Right cardiac atrium (tissue), 5 donors: ENCODE results near the gene CDK18. TPM values are rescaled to one million over a fixed set of nuclear protein-coding genes. Genes with fewer than 3 reads are reported as not detected.
A peak's percentile ranks its signal among the peaks of the same experiment; 100 is the strongest.
"Not testable (repeated sequence)": the region's sequence is repeated elsewhere in the genome, so short reads cannot be mapped to it uniquely, and the experiment has no call there.

Source experiments
- ATAC-seq, 2 donors: fragments of 200-7000 bp; cut with Tn5 transposase; one replicate each; pipeline versions ENCODE4 v1.8.0 to v1.9.1; 2020; ENCODE audit warnings: moderate library complexity in 2 of 2, mild to moderate bottlenecking in 1 of 2
- DNase-seq, 3 donors: peaks; one replicate each; pipeline ENCODE4 v3.0.0-alpha.2; 2020
- H3K27ac ChIP-seq: one replicate; pipeline ENCODE4 v1.5.1; 2013; ENCODE audit warnings: mild to moderate bottlenecking, low read length, control low read depth, moderate library complexity
- H3K27me3 ChIP-seq: one replicate; pipeline ENCODE4 v1.6.1; 2013; ENCODE audit not compliant: control insufficient read depth, insufficient read depth
- H3K4me1 ChIP-seq: one replicate; pipeline ENCODE4 v1.6.1; 2013; ENCODE audit warnings: low read length; ENCODE audit not compliant: control insufficient read depth, insufficient read depth
- H3K4me3 ChIP-seq: one replicate; pipeline ENCODE4 v1.5.1; 2013; ENCODE audit warnings: low read length, control low read depth
- H3K9me3 ChIP-seq: one replicate; pipeline ENCODE4 v1.6.1; 2013; ENCODE audit warnings: low read length; ENCODE audit not compliant: control insufficient read depth
- WGBS: extraction: QIAGEN DNeasy Blood & Tissue Kit; methylation state at CpG from one replicate; pipeline ENCODE4 v1.1.7; 2013; 5-methylcytosine and 5-hydroxymethylcytosine counted together
- intact Hi-C, 4 donors: fragments of 100-400 bp; cut with DNase I; formaldehyde crosslinking; loops; one replicate each; pipeline versions ENCODE4 v1.11.0 to v1.14.0; 2022 to 2023
- polyA plus RNA-seq: library from polyadenylated mRNA; stranded (reverse); fragments of 200-250 nt; gene quantifications from one replicate; pipeline ENCODE4 v1.2.3, GENCODE V29; 2013
- total RNA-seq, 4 donors: library from RNA; stranded (reverse); fragmentation: NEBNext Ultra II Directional; extraction: Animal tissue kit (Norgen Biotek cat#: 25700); gene quantifications; one replicate each; pipeline ENCODE4 v1.2.1, GENCODE V29; 2021
- donor health status: healthy with polysubstance abuse.
- donor health status: DM: no; HTN: yes; CAD: no.
- donor health status: DM: no; HTN: no; CAD: no.
- donor health status: DM: no; HTN: yes; CAD: no; lungs with severe emphysema.
- donor health status: DM: yes; HTN: yes; CAD: no.

The CDK18 gene
- total and polyA plus RNA-seq, 5 donors: 80.2 to 150 (median 142) TPM

DNA sequence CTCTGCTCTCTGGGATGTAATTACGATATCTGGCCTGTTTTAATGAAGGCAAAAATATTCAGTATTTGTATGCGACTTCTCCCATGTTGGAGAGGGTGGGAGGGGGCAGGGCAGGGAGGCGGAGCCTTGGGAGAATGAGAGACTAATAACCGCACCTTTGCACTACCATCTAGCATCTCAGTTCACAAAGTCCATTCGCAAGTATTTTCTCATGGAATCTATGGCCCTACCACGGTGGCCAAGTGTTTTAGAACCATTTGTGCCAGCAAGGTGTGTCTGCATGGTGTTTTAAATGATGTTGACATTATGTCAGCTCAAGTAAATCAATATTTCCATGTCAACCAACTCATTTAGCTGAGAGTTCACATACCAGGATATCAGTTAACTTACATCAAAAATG lies 34.3 kb upstream of the CDK18 start:
- H3K27ac ChIP-seq: no peak overlapping the region
- no peaks in the 10 kb centered on the region for H3K9me3 ChIP-seq
- H3K4me3 ChIP-seq: no peak overlapping the region
- ATAC-seq: no peak
- H3K27me3 ChIP-seq: no peaks in the 10 kb centered on the region
- WGBS: 83% methylated on average over 6 of the region's 6 CpGs
- H3K4me1 ChIP-seq: no peaks in the 10 kb centered on the region
- no peak for DNase-seq
- intact Hi-C loops: no loop called here

DNA sequence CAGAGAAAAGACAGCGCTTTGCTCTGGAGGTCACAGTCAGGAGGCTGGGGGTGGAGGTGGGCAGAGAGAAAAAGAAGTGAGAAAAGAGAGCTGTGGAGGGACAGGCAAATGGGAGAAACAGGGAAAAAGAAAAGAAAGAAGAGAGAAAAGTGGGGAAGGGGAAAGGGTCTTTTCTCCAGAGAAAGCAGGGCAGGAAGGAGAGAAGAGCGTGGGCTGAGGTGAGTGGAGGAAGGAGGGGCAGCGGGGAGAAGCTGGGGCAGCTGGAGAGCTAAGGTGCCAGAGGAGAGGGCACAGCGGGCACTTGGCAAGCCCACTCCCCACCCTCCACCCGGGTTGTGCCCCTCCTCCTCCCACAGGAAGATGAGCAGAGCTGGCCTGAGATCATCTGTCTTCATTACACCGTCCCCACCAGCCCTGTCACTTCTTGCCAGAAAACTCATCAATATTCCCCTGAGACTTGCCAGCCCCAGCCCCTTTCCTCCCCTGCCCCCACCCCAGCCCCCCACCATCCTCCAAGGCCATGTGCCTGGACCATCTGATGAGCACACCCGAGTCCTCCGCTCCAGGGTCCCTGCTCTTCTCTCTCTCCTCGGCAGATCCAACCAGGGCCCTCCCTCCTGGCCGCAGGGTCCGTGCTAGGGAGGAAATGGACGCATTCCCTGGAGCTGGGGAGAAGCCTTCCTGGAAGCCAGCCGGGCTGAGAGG lies 31.6 kb upstream of the CDK18 start:
- no peak for DNase-seq
- ATAC-seq: no peak
- intact Hi-C loops: no loop called here
- no peaks in the 10 kb centered on the region for H3K27me3 ChIP-seq
- WGBS: 20% methylated on average over 13 of the region's 13 CpGs
- H3K27ac ChIP-seq: no peak overlapping the region
- H3K4me1 ChIP-seq: no peaks in the 10 kb centered on the region
- H3K4me3 ChIP-seq: no peak overlapping the region
- no peaks in the 10 kb centered on the region for H3K9me3 ChIP-seq

DNA sequence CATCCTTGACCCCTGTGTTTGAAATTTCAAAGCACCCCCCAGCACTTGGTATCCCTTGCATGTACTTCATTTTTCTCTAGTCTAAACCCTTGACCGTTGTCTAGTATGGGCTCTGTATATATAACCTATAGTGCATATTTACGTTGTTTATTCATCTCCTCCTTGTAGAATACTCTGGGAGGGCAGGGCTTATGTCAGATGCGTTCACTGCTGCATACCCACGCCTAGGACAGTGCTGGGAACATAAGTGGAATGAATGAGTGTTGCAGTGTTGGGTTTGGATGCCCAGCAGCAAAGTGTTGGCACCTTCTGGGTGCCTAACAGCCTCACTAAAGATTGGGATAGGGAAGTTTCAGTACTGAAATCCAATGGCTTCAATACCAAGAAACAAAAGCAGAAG lies 31.0 kb upstream of the CDK18 start:
- 36% methylated on average over 4 of the region's 4 CpGs for WGBS
- intact Hi-C loops: no loop called here
- no peak overlapping the region for H3K4me3 ChIP-seq
- no peak overlapping the region for H3K27ac ChIP-seq
- no peaks in the 10 kb centered on the region for H3K9me3 ChIP-seq
- ATAC-seq (no peak), DNase-seq (no peak)
- no peaks in the 10 kb centered on the region for H3K27me3 ChIP-seq
- no peaks in the 10 kb centered on the region for H3K4me1 ChIP-seq

DNA sequence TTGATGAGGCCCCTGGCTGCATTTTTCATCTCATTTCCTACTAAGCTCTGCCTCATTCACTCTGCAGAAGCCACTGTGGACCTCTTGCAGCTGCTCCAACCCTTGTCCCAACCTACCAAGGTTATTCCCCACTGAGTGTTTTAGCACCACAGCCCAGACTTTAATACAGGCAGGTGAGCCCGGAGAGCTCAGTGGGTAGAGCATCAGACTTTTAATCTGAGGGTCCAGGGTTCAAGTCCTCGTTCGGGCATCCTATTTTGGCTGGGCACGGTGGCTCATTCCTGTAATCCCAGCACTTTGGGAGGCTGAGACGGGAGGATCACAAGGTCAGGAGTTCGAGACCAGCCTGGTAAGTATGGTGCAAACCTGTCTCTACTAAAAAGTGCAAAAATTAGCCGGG lies 30.5 kb upstream of the CDK18 start:
- Histone ChIP-seq H3K4me1 (no peaks in the 10 kb centered on the region), H3K4me3 (no peak overlapping the region), H3K27me3 (no peaks in the 10 kb centered on the region), H3K9me3 (no peaks in the 10 kb centered on the region), H3K27ac (no peak overlapping the region)
- ATAC-seq (no peak), DNase-seq (no peak)
- intact Hi-C loops: no loop called here
- 93% methylated on average over 7 of the region's 7 CpGs for WGBS

DNA sequence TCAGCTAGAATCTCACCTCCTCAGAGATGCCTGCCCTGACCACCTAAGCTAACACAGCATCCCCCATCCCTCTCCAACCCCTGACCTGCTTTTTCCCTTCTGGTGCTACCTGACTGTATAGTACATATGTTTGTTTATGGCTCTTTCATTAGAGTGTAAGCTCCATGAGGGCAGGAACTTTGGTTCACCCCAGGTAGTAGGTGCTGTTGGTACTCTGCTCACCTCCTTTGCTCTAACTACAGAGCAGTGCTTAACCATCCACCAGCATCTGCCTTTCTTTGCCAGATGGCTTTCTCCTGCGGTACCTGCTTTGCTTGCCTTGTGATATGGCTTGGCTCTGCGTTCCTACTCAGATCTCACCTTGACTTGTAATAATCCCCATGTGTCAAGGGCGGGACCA lies 29.9 kb upstream of the CDK18 start:
- intact Hi-C loops: no loop called here
- H3K4me1 ChIP-seq: no peaks in the 10 kb centered on the region
- ATAC-seq (no peak), DNase-seq (no peak)
- no peaks in the 10 kb centered on the region for H3K9me3 ChIP-seq
- H3K27ac ChIP-seq: no peak overlapping the region
- no peaks in the 10 kb centered on the region for H3K27me3 ChIP-seq
- WGBS: 95% methylated on average over 3 of the region's 3 CpGs
- no peak overlapping the region for H3K4me3 ChIP-seq

DNA sequence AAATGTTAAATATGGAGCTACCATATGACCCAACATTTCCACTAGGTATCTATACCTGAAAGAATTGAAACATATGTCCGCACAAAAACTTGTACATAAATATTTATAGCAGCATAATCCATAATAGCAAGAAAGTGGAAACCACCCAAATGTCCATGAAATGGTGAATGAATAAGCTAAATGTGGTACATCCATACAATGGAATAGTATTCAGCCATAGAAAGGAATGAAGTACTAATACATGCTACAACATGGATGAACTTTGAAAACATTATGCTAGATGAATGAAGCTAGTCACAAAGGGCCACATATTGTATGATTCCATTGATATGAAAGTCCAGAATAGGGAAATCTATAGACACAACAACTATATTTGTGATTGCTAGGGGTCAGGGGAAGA lies 28.6 kb upstream of the CDK18 start:
- H3K4me3 ChIP-seq: no peak overlapping the region
- ATAC-seq (no peak), DNase-seq (no peak)
- no peaks in the 10 kb centered on the region for H3K9me3 ChIP-seq
- H3K4me1 ChIP-seq: no peaks in the 10 kb centered on the region
- H3K27me3 ChIP-seq: no peaks in the 10 kb centered on the region
- 97% methylated on average over 1 of the region's 1 CpG for WGBS
- intact Hi-C loops: no loop called here
- H3K27ac ChIP-seq: no peak overlapping the region

GRCh38 chr1:205476648-205477047 lies 27.8 kb upstream of the CDK18 start:
- no peak overlapping the region for H3K4me3 ChIP-seq
- no peaks in the 10 kb centered on the region for H3K27me3 ChIP-seq
- no peak overlapping the region for H3K27ac ChIP-seq
- no peaks in the 10 kb centered on the region for H3K4me1 ChIP-seq
- 89% methylated on average over 4 of the region's 4 CpGs for WGBS
- DNase-seq: no peak
- no peak for ATAC-seq
- H3K9me3 ChIP-seq: no peaks in the 10 kb centered on the region
- intact Hi-C loops: no loop called here

DNA sequence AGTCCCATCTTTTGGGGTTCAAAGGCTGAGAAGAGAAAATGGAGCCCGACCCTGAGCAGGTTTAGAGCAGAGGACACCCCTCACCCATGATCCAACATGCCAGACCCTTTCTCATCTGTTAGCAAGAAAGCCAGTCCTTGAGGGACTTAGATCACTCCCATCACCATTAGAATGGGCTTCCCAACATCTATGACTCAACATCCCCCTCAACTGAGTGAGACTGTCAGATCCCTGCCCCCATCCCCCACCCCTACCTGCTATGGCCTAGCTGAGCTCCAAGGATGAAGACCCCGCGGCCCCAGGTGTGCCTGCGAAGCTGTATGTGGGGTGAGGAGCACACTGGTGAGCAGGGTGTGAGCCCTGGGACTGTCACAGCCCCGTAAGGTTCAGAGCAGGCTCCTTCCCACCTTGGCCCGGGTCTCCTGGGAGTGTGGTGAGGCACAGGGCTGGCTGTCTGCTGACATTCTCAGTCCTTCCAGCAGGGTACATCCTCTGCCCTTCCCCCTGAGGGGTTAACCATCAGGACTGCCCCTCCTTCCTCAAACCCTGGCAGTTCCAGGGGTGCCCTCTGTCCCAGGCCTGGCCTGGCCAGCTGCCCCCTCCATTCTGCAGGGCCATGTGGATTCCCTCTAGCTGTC lies 27.2 kb upstream of the CDK18 start:
- peak; percentile 8 to 20 for ATAC-seq

GRCh38 chr1:205477759-205478247 lies 26.7 kb upstream of the CDK18 start:
- no peak overlapping the region for H3K27ac ChIP-seq
- WGBS: 58% methylated on average over 12 of the region's 12 CpGs
- no peaks in the 10 kb centered on the region for H3K9me3 ChIP-seq
- H3K4me3 ChIP-seq: no peak overlapping the region
- ATAC-seq: peak; percentile 30 to 52
- no peaks in the 10 kb centered on the region for H3K27me3 ChIP-seq
- intact Hi-C loops: no loop called here
- peak in 2 of 3 donors; percentile 40 to 70 for DNase-seq
- no peaks in the 10 kb centered on the region for H3K4me1 ChIP-seq

More for the DNA sequence above, 27.2 kb upstream of the CDK18 start:
- Histone ChIP-seq H3K4me1 (no peaks in the 10 kb centered on the region), H3K27ac (no peak overlapping the region), H3K9me3 (no peaks in the 10 kb centered on the region), H3K27me3 (no peaks in the 10 kb centered on the region), H3K4me3 (no peak overlapping the region)
- WGBS: 63% methylated on average over 6 of the region's 6 CpGs
- intact Hi-C loops: no loop called here
- no peak for DNase-seq

GRCh38 chr1:205478985-205479384 lies 25.5 kb upstream of the CDK18 start:
- H3K4me1 ChIP-seq, H3K27me3 ChIP-seq, DNase-seq, H3K4me3 ChIP-seq, H3K9me3 ChIP-seq, ATAC-seq, intact Hi-C loops, H3K27ac ChIP-seq: not testable (repeated sequence)
- WGBS: 90% methylated on average over 2 of the region's 2 CpGs

- DNase-seq (no peak), ATAC-seq (no peak)
- Histone ChIP-seq H3K27ac (no peak overlapping the region), H3K9me3 (no peaks in the 10 kb centered on the region), H3K4me1 (no peaks in the 10 kb centered on the region), H3K27me3 (no peaks in the 10 kb centered on the region), H3K4me3 (no peak overlapping the region)
- 58% methylated on average over 17 of the region's 17 CpGs for WGBS
- intact Hi-C loops: loop anchor here in 1 of 4 donors (10.0 kb wide), 3 partner anchors 46 to 126 kb away; partner anchors contain the start of gene KLHDC8A
Measured at GRCh38 chr1:205480349-205480985, 24.0 kb upstream of the CDK18 start.
